Astrocyte of the spinal cord (primary cell): ENCODE measurements around the gene GPR34.
"Not testable (repeated sequence)": the region's sequence is repeated elsewhere in the genome, so short reads cannot be mapped to it uniquely, and the experiment has no call there.

Experiments
- DNase-seq: peaks from one replicate; pipeline ENCODE4 v3.0.0; 2011; ENCODE audit warnings: low read depth, low spot score
- H3K4me3 ChIP-seq: 2 replicates; pipeline ENCODE4 v1.5.1; 2011; ENCODE audit warnings: low read depth, mild to moderate bottlenecking, low read length, moderate library complexity
- in situ Hi-C: cut with HindIII; loops from 2 replicates; pipeline ENCODE4 v1.10.0; 2017; ENCODE audit warnings: low sequenced_read_pairs
- TF ChIP-seq, protein P1 (sequence below): IDR thresholded peaks from 2 replicates; pipeline ENCODE4 v1.5.1; 2012; ENCODE audit warnings: low read depth, mild to moderate bottlenecking, low read length, inconsistent platforms

GPR34 gene

DNA sequence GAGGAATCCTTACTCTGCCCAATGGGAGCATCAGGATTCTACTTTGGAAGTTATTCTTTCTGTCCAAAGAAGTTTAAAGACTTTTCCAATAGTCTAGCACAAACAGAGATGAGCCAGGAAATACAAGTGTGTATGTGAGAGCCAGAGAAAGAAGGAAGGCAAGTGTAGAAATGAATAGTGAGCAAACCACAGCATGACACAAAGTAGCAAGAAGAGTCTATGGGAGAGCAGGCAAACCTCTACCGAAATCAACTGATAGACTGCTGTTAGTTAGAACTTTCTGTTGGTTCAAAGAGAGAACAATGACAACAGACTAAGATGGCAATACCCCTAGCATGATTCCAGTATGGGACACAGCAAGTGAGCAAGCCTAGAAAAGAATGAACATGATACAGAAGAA lies 16.1 kb upstream of the GPR34 start:
- TF ChIP-seq, protein P1, sequence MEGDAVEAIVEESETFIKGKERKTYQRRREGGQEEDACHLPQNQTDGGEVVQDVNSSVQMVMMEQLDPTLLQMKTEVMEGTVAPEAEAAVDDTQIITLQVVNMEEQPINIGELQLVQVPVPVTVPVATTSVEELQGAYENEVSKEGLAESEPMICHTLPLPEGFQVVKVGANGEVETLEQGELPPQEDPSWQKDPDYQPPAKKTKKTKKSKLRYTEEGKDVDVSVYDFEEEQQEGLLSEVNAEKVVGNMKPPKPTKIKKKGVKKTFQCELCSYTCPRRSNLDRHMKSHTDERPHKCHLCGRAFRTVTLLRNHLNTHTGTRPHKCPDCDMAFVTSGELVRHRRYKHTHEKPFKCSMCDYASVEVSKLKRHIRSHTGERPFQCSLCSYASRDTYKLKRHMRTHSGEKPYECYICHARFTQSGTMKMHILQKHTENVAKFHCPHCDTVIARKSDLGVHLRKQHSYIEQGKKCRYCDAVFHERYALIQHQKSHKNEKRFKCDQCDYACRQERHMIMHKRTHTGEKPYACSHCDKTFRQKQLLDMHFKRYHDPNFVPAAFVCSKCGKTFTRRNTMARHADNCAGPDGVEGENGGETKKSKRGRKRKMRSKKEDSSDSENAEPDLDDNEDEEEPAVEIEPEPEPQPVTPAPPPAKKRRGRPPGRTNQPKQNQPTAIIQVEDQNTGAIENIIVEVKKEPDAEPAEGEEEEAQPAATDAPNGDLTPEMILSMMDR = no peak
- H3K4me3 ChIP-seq = no peak overlapping the region
- in situ Hi-C loops = no loop called here
- DNase-seq = no peak

DNA sequence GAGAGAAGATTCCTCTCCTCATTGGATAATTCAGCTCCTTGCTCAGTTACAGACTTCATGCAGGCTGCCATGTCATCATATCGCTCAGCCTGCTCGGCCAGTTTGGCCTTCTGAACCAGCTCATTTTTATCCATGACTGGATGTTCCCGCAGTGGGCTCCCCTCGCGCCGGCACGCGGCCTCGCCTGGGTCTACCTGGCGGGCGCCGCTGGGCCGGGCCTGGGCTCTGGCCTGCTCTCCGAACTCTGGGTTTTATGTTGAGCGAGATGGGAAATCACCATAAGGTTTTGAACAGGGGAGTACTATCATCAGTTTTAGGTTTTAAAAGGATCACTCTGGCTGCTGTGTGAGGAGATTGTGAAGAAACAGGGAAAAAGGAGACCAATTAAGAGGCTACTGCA lies 12.4 kb upstream of the GPR34 start:
- H3K4me3 ChIP-seq, in situ Hi-C loops, DNase-seq: not testable (repeated sequence)

DNA sequence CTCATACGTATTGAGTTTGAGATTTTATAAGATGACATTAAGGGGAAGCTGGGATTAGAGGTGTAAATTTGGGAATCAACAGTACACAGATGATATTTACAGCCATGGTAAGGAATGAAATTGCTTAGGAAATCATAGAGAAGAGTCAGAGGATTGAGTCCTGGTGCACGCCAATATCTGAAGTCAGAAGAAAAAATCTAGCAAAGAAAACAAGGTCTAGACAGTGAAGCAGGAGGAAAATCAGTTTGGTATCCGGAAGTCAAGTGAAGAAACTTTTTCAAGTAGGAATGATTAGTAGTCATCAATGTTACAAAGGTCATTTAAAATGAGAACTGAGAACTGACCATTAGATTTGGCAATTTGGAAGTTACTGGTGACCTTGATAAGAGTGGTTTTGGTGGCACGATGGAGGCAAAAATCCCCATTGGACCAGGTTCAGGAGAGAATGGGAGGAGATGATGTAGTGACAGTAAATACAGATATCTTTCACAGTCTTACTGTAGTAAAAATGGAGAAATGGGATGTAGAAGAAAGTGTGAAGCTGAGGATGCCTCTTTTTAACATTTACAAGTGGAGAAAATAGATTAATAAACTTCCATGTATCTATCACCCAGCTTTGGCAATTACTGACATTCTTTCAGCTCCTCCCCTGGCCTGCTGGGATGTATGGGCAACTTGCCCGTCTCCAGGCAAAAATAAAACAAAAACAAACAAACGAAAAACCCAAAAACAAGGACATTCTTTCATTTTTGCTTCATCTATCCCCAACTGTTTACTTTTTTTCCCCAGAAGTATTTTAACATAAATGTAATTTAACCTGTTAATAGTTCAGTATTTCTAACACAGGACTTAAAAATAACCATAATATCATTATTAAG lies 11.4 kb upstream of the GPR34 start:
- TF ChIP-seq, protein P1 = no peak
- no peak for DNase-seq
- no peak overlapping the region for H3K4me3 ChIP-seq
- in situ Hi-C loops = no loop called here

DNA sequence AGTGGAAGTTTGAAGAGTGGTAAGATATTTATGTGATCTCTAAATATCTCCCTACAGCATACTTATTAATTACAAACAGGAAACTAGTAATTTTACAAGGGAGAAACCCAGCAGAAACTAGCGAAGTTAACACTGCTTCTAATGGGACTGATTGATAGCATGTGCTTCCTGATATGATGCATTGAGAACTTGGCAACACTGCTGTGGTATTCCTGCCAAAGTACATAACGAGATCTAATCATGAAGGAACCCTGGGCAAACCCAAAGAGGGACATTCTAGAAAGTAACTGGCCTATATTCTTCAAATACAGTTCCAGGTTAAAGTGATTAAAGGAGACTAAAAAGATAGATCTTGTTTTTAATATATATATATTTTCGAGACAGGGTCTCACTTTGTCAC lies 4.6 kb upstream of the GPR34 start:
- in situ Hi-C loops = no loop called here
- no peak for DNase-seq
- TF ChIP-seq, protein P1 = no peak
- H3K4me3 ChIP-seq = no peak overlapping the region

DNA sequence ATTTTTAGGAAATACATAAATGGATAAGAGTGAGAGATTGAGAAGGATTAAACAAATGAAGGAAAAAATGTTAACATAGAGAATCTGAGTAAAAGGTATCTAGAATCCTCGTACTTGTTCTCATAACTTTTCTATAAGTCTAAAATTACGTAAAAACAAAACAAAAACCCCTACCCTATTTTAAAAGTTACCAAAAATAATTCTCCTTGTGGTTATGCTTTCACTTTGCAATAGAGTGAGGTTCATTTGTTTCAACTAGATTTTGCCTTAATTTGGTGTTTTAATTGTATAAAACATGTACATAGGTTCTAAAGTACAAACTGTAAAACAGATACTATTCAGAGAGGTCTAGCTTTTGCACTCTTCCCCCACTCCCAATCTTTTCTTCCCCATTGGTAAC lies 3.8 kb upstream of the GPR34 start:
- no peak overlapping the region for H3K4me3 ChIP-seq
- in situ Hi-C loops = no loop called here
- TF ChIP-seq, protein P1 = no peak
- no peak for DNase-seq

DNA sequence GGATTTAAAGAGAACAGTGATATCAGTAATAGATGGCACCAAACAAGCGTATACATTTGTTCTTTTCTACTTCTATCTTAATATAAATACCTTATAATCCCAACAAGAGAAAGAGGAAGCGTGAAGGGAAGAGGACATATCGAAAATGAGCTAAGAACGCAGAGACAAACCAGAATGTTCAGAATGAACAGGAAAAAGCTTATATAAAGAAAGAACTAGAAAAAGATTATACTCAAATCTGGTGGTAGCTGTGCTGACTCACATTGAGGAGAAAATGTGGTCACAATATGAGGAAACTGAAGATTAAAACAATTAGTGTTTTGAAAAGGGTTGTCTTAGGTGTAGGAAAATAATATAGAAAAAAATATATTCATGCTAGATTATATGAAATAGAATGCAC lies 2.0 kb upstream of the GPR34 start:
- no peak overlapping the region for H3K4me3 ChIP-seq
- in situ Hi-C loops = no loop called here
- DNase-seq = no peak
- TF ChIP-seq, protein P1 = no peak

DNA sequence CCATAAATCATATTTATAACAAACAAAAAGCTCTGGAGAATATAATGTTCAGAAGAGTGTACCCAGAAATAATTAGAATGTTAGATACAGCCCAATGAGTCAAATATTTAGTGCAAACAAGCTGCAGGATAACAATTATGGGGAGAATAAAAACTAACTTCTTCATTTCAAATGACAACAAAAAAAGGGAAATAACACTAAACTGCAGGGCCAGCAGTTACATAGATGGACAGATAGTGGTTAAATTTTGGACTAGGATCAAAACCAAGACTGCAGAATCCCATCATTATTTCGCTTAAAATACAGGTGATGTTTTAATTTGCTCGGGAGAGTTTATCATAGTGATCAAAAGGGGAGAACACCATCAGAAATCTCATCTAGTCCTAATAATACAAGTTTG lies 617 bp upstream of the GPR34 start:
- DNase-seq = no peak
- TF ChIP-seq, protein P1 = no peak
- no peak overlapping the region for H3K4me3 ChIP-seq
- in situ Hi-C loops = no loop called here
